GM19193 (cell line): ENCODE data around the gene NOS1AP.

Experiments
- POLR2A ChIP-seq: IDR thresholded peaks from 4 replicates; pipeline ENCODE4 v1.6.1; 2011; ENCODE audit not compliant: insufficient read depth, insufficient read length; ENCODE audit errors: extremely low read depth

Gene NOS1AP

DNA sequence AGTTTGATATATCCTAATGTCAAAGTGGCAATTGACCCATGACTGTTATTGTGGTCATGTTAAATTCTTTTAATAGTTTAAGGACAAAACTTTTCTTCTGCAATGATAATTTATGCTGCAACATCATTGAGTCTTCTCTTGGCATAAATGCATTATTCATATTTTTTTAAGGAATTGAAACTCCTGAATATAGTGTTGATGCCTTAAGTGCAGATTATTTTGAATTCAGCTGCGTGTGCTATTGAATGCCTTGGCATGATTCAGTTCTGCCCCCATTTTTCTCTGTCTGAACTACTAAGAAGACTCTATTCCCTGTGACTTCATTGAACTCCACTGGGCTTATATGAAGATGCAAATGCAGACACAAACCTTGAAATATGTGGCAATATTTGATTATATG, 22.6 kb upstream of the NOS1AP start:
- no peak for TF ChIP-seq POLR2A

DNA sequence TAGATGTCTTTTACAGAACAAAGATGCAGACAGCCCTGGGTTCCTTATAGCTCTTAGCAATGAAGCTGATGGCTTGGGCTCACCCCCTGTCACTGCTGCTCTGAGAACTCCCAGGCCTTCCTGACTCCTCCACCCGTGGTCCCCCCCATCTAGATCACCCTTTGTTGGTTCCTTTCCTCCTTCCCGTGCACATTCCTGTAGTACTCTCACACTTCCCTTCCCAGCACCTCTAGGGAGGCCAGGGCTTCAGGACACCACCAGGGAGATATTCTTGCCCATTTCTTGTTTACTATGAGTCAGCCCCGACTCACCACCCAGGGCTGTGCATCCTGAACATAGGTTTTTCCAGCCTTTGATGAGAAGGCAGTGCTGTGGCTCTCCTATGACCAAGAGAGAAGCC, 14.4 kb upstream of the NOS1AP start:
- no peak for TF ChIP-seq POLR2A

DNA sequence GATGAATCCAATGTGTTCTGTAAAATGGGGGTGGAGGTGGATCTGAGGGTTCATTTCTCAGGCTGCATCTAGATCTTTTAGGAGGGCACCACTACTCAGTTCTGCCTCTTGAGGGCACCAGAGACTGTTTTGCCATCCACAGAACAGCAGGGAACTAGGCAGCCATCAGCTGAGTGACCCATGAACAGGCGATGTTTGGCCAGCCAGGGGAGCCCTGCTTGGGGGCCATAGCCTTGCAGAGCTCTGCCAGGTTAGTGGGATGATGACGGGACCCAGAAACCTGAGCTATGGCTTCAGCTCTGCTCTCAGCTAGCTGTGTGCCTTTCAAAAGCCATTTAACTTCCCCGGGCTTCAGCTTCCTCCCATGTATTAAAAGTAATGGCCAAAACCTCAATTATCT, 13.4 kb upstream of the NOS1AP start:
- no peak for TF ChIP-seq POLR2A

DNA sequence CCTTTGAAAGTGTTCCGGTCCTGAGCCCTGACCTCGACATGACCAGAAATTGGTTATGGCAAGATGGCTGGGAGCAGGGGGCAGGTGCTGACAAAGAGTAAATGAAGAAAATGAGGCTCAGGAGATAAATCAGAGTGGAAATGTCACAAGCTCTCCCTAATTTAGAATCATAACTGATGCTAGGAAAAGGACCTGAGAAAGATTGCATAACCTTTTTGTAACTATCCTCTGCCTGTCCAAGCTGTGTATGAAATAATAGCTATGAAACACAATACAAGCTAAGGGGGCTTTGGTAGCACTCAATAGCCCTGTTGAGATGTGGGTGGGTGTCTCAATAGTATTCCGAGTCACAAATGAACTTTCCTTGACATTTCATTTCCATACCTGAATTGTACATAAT, 12.9 kb upstream of the NOS1AP start:
- TF ChIP-seq POLR2A, result no peak

DNA sequence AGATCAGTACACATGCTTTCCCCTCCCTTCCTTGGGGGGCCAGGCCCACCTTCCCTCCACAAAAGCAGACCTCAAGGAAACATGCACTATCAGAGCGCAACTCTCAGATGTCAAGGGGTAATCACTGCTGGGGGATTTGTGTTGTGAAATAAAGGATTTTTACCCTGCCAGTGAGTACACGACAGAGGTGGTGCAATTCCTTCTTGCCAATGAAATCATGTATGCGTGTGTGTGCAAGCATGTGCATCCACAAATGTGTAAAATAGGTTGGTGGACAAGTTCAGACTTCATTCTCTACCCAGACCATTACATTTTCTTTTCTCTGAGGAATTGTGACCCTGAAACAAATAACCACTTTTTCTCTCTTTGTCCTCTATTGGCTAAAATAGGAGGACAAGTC, 9.8 kb upstream of the NOS1AP start:
- TF ChIP-seq POLR2A, result no peak

DNA sequence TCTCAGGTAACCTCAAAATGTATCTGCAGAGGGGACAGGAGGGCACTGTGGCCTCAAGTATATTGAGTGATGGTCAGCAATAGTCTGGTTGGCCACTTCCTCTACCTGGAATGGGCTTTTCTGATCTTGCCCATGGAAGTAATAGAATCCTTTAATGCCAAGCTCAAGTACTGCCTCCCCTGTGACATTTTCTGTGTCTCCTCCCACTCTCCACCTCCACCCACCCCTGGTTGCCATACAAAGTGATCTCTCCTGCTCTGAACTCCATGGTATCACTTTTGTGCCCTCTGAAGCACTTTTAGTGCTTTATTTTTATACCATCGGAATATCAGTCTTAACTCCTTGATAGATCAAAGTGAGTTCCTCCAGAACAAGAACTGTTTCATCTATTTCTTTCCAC, 9.2 kb upstream of the NOS1AP start:
- TF ChIP-seq POLR2A, result no peak

DNA sequence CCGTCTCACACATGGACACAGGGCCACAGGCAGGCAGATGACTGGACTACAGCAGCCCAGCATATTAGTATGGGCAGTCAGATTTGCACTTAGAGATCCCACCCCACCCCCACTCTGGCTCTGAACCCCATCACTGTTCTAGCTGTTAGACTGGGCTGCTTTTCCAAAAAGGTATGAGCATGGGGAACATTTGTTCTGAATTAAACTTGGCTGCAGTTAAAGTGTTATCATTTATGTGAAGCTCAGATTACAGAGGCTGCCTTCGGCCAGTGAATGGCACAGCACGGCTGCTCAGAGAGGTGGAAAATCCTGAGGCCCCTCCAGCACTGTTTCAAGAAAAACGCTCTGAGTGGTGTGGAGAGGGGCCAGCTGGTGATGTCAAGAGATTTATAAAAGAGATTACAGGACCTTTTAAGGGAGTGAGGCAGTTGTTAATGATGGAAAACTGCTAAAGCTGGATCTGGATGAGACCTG, 6.9 kb upstream of the NOS1AP start:
- no peak for TF ChIP-seq POLR2A

DNA sequence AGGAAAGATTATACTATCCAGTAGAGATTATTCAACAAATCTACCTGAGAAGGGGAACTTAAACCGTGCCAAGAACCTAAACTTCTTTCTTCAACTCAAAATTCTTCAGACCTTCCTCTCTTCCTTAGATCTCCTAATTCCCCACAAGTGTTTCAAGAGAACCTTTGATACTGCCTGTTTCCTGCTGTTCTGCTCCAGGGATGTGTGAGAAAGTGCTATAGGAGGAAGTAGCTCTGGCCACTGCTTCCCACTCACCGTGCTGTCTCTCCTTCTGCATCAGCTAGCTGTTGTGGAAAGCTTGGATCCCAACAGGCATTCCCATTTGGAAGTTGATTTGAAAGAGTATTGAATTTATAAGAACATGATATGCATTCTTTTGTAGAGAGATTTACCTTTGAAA, 4.5 kb upstream of the NOS1AP start:
- no peak for TF ChIP-seq POLR2A

DNA sequence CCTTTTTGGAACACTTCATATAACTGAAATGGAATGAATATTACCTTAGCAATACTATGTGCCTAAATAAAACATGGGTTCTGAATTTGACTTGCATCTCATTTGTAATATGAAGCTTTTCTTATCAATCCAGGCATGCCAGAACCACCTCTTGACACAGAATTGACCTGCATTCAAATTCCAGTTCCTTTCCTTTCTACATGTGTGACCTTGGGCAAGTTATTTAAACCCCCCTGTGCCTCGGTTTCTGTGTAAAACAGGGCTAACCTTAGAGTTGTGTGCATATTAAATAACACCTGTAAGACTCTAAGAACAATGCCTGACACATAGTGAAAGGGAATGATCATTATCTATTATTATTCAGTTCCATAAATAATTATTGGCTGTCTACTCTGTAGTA, 2.0 kb upstream of the NOS1AP start:
- no peak for TF ChIP-seq POLR2A

DNA sequence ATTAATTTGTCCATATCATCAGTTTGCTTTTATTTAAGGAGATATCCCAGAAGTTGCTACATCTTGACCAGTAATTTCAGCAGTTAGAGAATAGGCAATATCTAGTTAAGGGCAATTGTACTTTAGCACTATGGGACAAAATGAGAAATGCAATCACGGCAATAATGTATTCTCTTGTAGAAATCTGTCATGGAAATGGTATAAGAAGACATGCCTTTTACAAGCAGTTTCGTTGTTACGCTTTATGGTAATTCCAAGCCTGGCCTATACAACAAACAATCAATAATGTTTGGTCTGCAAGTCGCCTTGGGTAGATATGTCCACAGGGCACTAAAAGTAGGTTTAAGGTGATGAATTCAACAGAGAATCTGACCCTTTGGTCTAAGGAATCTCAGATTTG, 1.2 kb upstream of the NOS1AP start:
- no peak for TF ChIP-seq POLR2A

DNA sequence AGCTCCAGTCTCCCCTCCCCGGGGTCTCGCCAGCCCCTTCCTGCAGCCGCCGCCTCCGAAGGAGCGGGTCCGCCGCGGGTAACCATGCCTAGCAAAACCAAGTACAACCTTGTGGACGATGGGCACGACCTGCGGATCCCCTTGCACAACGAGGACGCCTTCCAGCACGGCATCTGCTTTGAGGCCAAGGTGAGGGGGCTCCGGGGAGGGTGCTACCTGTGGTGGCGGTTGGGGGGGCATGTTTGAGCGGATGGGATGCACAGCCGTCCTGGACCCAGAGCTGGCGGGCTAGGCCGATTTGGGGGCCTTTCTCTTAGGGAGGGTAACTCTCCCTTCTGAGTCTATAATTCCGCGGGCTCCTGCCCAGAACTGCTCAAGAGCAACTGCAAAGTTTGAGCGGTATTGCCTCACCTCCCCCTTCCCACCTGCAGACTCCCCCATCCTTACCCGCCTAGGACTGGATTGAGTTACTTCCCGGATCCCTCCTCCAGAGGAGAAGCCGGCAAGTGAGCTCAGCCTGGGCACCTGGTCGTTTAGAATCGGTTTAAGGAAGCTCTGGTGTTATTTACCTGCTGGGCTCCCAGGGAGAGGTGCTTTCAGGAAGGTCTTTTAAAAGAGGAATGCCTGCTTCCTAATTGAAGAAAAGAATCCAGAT, 730 bp downstream of the NOS1AP start:
- no peak for TF ChIP-seq POLR2A

DNA sequence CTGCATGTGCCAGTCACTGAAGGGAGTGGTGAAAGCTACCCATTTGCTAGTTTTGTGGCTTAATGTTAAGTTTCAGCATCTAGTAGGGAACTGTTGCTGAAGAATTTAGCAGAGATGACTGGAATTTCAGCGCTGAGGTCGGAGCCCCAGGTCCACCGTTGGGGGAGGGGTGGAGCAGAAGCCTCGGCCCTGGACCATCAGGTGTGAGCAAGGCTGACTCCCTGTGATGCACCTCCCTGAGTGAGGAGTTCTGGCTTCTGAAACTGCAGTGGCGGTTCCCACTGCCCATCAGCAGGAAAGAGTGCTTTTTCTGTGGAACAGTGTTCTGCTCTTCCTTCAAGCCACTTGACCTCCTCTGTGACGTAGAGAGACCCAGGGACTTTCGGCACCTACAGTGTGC, 1.3 kb downstream of the NOS1AP start:
- no peak for TF ChIP-seq POLR2A

DNA sequence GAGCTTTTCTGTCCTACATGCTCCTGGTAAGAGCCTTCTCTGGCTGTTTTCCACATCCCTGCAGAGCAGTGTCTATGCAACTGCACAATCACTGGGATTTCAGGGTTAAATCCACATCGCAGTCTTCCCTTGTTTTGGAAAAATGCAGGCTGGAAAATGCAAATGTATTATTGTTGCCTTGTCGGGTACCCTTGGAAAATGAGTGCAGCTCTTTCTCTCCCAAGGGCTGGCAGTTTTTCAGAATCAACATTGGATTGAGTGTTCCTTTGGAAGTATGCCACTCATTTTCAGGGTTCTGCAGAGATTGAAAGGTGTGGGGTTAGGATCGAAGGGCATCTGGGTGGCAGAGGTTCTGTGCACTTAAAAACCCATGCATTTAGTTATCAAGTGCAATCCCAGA, 3.2 kb downstream of the NOS1AP start:
- no peak for TF ChIP-seq POLR2A

DNA sequence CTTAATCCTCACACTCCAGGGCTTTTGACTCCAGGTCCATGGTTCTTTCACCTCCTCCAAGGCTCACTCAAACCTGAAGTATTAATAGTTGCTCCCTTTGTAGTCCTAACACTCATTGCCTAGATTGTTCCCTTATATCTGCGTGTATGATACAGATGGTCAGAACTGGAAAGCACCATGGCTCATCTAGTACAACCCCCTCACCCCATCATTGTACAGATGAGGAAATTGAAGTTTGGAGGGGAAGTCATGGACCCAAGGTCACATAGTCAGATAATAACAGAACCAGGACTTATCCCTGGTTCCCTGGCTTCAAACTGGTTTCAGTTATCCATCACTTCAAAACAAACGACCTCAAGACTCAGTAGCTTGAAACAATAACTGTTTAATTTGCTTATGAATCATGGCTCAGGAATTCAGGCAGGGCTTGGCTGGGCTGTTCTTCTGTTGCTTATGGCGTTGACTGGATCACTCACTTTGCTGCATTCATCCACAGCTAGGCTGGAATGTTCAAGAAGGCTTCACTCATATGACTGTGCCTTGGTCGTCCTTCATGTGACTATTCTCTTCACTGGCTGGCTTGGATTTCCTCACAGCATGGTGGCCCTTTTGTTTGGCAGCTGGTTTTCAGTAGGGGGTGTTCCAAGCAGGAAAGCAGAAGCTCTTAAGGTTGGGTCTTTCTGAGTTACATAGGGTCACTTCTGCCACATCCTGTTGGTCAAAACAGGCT, 5.0 kb downstream of the NOS1AP start:
- no peak for TF ChIP-seq POLR2A

DNA sequence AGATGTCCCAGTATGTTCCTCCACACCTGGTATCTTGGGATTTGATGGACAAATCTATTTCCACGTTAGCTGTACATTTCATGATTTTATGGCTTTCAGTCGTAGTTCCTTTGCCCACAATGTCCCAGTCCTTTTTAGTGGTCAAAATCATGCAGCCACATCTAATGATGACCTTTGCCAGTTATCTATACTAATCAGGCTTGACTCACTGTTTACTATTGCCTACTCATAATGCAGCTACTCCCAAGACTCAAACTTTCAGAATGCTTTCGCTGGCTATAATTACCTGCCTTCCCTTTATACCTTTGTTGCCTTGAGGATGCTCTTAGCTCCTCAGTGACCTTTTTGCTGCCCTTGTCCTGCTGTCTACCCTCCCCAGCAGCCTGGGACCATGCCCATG, 6.4 kb downstream of the NOS1AP start:
- TF ChIP-seq POLR2A, result no peak

DNA sequence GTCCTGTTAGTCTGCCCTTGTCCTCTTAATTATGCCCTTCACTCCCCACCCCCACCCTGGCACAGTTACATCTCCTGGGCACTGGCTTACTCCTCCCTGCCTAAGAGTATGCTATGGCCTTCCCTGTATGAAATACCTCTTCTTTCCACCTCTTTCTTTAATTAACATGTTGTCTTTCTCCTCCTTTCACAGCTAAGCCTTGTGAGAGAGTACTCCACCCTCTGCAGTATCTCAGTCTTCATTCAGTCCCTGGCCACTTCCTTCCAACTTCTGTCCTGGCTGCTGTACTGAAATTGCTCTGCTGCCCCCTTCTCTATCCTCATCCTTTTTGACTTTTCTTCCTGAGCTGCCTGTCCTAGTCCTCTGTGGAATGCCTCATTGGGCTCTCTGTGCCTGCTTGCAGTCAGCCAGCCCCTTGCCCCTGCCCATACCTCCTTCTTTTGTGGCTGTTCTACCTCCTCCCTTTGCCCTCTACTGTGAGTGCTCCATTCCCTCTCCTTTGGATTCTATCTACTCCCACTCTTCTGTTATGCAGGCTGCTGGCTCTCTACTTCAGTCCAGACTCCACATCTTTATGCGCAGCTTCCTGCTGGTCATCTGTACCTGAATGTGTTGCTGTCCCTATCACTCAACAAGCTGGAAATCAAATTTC, 8.3 kb downstream of the NOS1AP start:
- TF ChIP-seq POLR2A, result no peak
